AG09309 (cell line): ENCODE measurements around the gene SMCO2.

ENCODE experiments used
- DNase-seq: peaks from one replicate; pipeline ENCODE4 v3.0.0-alpha.2; 2010; ENCODE audit warnings: low read depth
- H3K4me3 ChIP-seq: 2 replicates; pipeline ENCODE4 v1.5.1; 2011; ENCODE audit warnings: mild to moderate bottlenecking, low read depth, low read length, moderate library complexity; ENCODE audit not compliant: control insufficient read depth
- TF ChIP-seq, protein P1 (sequence below): IDR thresholded peaks from 2 replicates; pipeline ENCODE4 v1.5.1; 2011; ENCODE audit warnings: mild to moderate bottlenecking, low read depth, low read length, inconsistent platforms; ENCODE audit not compliant: insufficient read depth, control insufficient read depth; ENCODE audit errors: missing control alignments

SMCO2 gene

DNA sequence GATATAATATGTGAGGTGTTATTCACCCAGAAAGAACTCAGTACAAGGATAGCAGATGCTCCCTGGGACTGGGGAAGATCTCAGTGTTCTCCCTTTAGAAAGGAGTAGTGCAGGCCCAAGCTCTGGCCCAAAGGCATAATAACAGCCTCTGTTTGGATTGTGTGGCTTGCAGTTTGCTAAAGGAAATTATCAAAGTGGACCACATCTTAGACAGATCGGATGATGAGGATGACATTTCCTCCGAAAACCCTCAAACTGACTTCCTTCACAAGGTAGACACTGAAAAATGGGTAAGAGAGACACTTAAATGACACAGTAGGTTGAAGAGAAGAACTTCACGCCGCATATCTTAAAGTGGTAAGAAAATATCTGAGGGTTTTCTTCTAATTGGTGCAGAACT lies 26.1 kb downstream of the SMCO2 start:
- H3K4me3 ChIP-seq: no peak overlapping the region
- no peak for DNase-seq
- TF ChIP-seq, protein P1, sequence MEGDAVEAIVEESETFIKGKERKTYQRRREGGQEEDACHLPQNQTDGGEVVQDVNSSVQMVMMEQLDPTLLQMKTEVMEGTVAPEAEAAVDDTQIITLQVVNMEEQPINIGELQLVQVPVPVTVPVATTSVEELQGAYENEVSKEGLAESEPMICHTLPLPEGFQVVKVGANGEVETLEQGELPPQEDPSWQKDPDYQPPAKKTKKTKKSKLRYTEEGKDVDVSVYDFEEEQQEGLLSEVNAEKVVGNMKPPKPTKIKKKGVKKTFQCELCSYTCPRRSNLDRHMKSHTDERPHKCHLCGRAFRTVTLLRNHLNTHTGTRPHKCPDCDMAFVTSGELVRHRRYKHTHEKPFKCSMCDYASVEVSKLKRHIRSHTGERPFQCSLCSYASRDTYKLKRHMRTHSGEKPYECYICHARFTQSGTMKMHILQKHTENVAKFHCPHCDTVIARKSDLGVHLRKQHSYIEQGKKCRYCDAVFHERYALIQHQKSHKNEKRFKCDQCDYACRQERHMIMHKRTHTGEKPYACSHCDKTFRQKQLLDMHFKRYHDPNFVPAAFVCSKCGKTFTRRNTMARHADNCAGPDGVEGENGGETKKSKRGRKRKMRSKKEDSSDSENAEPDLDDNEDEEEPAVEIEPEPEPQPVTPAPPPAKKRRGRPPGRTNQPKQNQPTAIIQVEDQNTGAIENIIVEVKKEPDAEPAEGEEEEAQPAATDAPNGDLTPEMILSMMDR: no peak

DNA sequence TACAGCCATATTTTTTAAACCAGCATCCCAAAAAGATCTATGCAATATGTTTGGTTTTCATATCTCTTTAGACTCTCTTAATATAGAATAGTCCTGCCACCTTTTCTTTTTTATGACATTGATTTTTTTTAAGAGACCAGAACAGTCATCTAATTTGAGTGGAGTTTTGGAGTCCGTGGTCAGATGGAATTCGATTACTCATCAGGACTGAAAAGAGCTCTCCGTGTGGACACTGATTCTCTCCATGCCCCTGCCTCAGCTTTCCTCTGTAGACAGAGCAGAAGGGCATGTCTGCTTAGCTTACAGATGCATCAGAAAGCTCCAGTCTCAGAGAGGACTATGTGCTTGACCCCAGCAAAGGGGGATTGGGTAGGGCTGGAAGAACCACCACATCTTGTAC lies 27.8 kb downstream of the SMCO2 start:
- DNase-seq: peak; percentile 45
- H3K4me3 ChIP-seq: no peak overlapping the region
- TF ChIP-seq, protein P1: no peak

GRCh38 chr12:27477049-27477448 lies 30.5 kb downstream of the SMCO2 start:
- H3K4me3 ChIP-seq: no peak overlapping the region
- TF ChIP-seq, protein P1: no peak
- DNase-seq: no peak

- no peak overlapping the region for H3K4me3 ChIP-seq
- TF ChIP-seq, protein P1: no peak
- no peak for DNase-seq
Measured at GRCh38 chr12:27478949-27479348, 32.4 kb downstream of the SMCO2 start.

- H3K4me3 ChIP-seq: no peak overlapping the region
- TF ChIP-seq, protein P1: no peak
- no peak for DNase-seq
Measured at GRCh38 chr12:27480016-27480415, 33.5 kb downstream of the SMCO2 start.

DNA sequence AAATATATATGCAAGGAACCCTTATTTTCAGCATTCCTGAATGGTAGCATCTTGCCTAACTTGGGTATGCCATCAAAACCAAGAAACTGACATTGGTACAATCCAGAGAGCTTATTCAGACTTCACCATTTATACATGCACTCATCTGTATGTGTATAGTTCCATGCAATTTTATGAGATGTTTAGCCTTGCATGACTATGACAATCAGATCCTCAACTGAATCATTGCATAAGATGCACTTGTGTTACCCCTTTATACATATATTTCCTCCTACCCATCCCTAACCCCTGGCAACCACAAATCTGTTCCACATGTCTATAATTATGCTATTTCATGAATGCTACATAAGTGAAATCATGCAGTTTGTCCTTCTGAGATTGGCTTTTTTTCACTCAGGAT lies 40.4 kb downstream of the SMCO2 start:
- TF ChIP-seq, protein P1: no peak
- H3K4me3 ChIP-seq: no peak overlapping the region
- no peak for DNase-seq

- no peak for DNase-seq
- H3K4me3 ChIP-seq: no peak overlapping the region
- TF ChIP-seq, protein P1: peak; percentile 20
Measured at GRCh38 chr12:27488479-27488878, 41.9 kb downstream of the SMCO2 start.
